Measurements from ENCODE around the gene POLR3C. TPM values are rescaled to one million over a fixed set of nuclear protein-coding genes. Genes with fewer than 3 reads are reported as not detected.

The POLR3C gene
- total and polyA plus RNA-seq, 2 of the 4 experiments (the other 2 are of a cell fraction), result 47.0 to 94.1 TPM

GRCh38 chr1:145871994-145872924, 48.3 kb downstream of the POLR3C start:
- Histone ChIP-seq H4K20me1 (ENCODE audit: insufficient read depth, low read length) (no peaks in the 10 kb centered on the region), H2AFZ (replicated peaks; ENCODE audit: low read length, poor library complexity) (peak overlapping the region; percentile 93), H2AK5ac (ENCODE audit: low read depth, low read length) (no peak overlapping the region), H2BK120ac (ENCODE audit: low read depth, low read length) (peak overlapping the region; percentile 80), H3K27me3 (ENCODE audit: control insufficient read depth, insufficient read depth, low read length) (no peaks in the 10 kb centered on the region; the same call in 1 of the 2 replicates), H3K18ac (ENCODE audit: low read depth, low read length) (peak overlapping the region; percentile 10; the same call in 1 of the 2 replicates), H4K91ac (ENCODE audit: insufficient read depth, low read depth, low read length) (peak overlapping the region; percentile 77), H3K4me2 (ENCODE audit: low read depth, low read length) (peak overlapping the region; percentile 86), H3K27ac (ENCODE audit: insufficient read depth, low read length) (peak overlapping the region; percentile 33), H3K4me1 (ENCODE audit: control insufficient read depth, insufficient read depth, low read length) (peaks cover 8% of the 10 kb centered on the region), H3K36me3 (ENCODE audit: control insufficient read depth, insufficient read depth, low read length) (no peaks in the 10 kb centered on the region), H3K4me3 (ENCODE audit: insufficient read depth, low read depth, low read length) (peak overlapping the region; percentile 32), H3K9me3 (ENCODE audit: control insufficient read depth, insufficient read depth, low read length) (no peaks in the 10 kb centered on the region), H2BK20ac (ENCODE audit: low read depth, low read length) (peak overlapping the region; percentile 61; the same call in 1 of the 2 replicates), H3K23ac (ENCODE audit: low read depth, low read length) (peak overlapping the region; percentile 95), H2BK5ac (ENCODE audit: low read depth, low read length, poor library complexity, severe bottlenecking) (peak overlapping the region; percentile 23), H3K4ac (ENCODE audit: low read depth, low read length) (peak overlapping the region; percentile 83), H3K9me1 (ENCODE audit: insufficient read depth, low read length) (no peaks in the 10 kb centered on the region), H4K5ac (ENCODE audit: low read depth, low read length) (peak overlapping the region; percentile 65), H3K14ac (replicated peaks; ENCODE audit: low read depth, low read length) (peak overlapping the region; percentile 79), H3K9ac (ENCODE audit: low read depth, low read length) (peak overlapping the region; percentile 63), H3K79me1 (ENCODE audit: low read depth in 1 of 2, low read length in 2 of 2) (0 out of 4 replicates have a peak, but pooled peaks cover 0 to 4% of the 10 kb centered on the region in 2 experiments), H2AK9ac (replicated peaks; ENCODE audit: low read depth, low read length, poor library complexity) (peak overlapping the region; percentile 79), H2BK15ac (ENCODE audit: low read depth, low read length) (peak overlapping the region; percentile 48; the same call in 1 of the 3 replicates), H4K8ac (ENCODE audit: low read depth in 2 of 2, low read length in 2 of 2) (peak overlapping the region; percentile 72 to 94), H3K56ac (ENCODE audit: extremely low read depth, insufficient read depth, low read length) (peak overlapping the region; percentile 66)
- CTCF ChIA-PET, result interaction anchor here (0.6 to 2.2 kb wide), 4 partner anchors 13 to 27 kb away, joined by 3 to 9 read pairs (median 6); partner anchors contain the start of gene PIAS3
- POLR2A ChIA-PET (ENCODE audit: unreplicated experiment), result interaction anchor here (0.6 to 1.5 kb wide), 2 partner anchors 13 to 86 kb away, joined by 3 to 8 read pairs; partner anchors contain the start of genes LIX1L and PIAS3
- 8% methylated on average over 28 of the region's 47 CpGs; no CpG with 5 or more reads in 1 of the 2 experiments for WGBS, 2 experiments (ENCODE audit: extremely low coverage in 2 of 2, insufficient read length in 1 of 2)
- ATAC-seq (ENCODE audit: low read depth) (peak; percentile 86), DNase-seq (peak; percentile 46)
- dilution Hi-C loops (cut with HindIII; ENCODE audit: low sequenced_read_pairs, unreplicated experiment), result no loop called here
- TF ChIP-seq CHD1 (IDR thresholded peaks at IDR 0.05; ENCODE audit: low read depth, low read length) (no peak), NFE2L2 (IDR thresholded peaks at IDR 0.05; ENCODE audit: low read depth, low read length) (no peak), RAD21 (IDR thresholded peaks at IDR 0.05; ENCODE audit: low read length) (no peak), CEBPB (IDR thresholded peaks at IDR 0.05; ENCODE audit: low read depth, low read length) (peak; percentile 81)
- TF ChIP-seq, protein P1, sequence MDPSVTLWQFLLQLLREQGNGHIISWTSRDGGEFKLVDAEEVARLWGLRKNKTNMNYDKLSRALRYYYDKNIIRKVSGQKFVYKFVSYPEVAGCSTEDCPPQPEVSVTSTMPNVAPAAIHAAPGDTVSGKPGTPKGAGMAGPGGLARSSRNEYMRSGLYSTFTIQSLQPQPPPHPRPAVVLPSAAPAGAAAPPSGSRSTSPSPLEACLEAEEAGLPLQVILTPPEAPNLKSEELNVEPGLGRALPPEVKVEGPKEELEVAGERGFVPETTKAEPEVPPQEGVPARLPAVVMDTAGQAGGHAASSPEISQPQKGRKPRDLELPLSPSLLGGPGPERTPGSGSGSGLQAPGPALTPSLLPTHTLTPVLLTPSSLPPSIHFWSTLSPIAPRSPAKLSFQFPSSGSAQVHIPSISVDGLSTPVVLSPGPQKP (IDR thresholded peaks at IDR 0.05; ENCODE audit: borderline replicate concordance, low read depth, low read length), result no peak
- BruUV-seq (replicated peaks), result no TSS peak
- in situ Hi-C loops (cut with MboI; ENCODE audit: low sequenced_read_pairs), result loop anchor here (5.0 kb wide), 1 partner anchor 50 kb away; no protein-coding TSS in a partner anchor
- intact Hi-C loops (cut with micrococcal nuclease), result no loop called here
